ENCODE data around the gene TRIM46. TPM values are rescaled to one million over a fixed set of nuclear protein-coding genes. Genes with fewer than 3 reads are reported as not detected.

The TRIM46 gene
- total RNA-seq, 3 donors from 2014 or later (not counting 1 experiment from before 2014, with no cell fraction given): 0.94 to 4.9 (median 2.5) TPM

DNA sequence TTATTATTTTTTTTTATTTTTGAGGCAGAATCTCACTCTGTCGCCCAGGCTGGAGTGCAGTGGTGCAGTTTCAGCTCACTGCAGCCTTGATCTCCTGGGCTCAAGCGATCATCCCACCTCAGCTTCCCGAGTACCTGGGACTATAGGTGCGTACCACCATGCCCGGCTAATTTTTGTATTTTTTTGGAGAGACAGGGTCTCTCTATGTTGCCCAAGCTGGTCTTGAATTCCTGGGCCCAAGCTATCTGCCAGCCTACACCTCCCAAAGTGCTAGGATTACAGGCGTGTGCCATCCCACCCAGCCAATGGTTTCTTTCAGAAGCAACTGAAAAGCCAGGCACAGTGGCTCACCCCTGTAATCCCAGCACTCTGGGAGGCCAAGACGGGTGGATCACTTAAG is 2.8 kb upstream of the TRIM46 start:
- Histone ChIP-seq H3K4me3 (ENCODE audit: low read length) (no peak overlapping the region), H3K9me3 (ENCODE audit: control insufficient read depth, insufficient read depth, low read length) (no peaks in the 10 kb centered on the region), H3K36me3 (ENCODE audit: control insufficient read depth, insufficient read depth, low read length) (peaks cover 14% of the 10 kb centered on the region), H3K27ac (ENCODE audit: low read length) (no peak overlapping the region), H3K27me3 (ENCODE audit: control insufficient read depth, insufficient read depth, low read length) (peaks cover 2% of the 10 kb centered on the region), H3K4me1 (ENCODE audit: control insufficient read depth, insufficient read depth, low read length) (peaks cover 41% of the 10 kb centered on the region)
- intact Hi-C loops (cut with micrococcal nuclease): no loop called here
- ATAC-seq (no peak), DNase-seq (no peak)
- Mint-ChIP-seq H3K9me3 (no peaks in the 10 kb centered on the region), H3K4me3 (peak overlapping the region; percentile 17), H3K27me3 (ENCODE audit: low read depth in 2 of 2) (peaks cover 0 to 11% of the 10 kb centered on the region in 2 donors), H3K36me3 (no peaks in the 10 kb centered on the region), H3K4me1 (peaks cover 18 to 44% of the 10 kb centered on the region in 2 donors), H3K27ac (peak overlapping the region in 1 of 2 donors; percentile 20)
- 98% methylated on average over 7 of the region's 7 CpGs for WGBS (ENCODE audit: insufficient coverage)
- TF ChIP-seq, protein P1, sequence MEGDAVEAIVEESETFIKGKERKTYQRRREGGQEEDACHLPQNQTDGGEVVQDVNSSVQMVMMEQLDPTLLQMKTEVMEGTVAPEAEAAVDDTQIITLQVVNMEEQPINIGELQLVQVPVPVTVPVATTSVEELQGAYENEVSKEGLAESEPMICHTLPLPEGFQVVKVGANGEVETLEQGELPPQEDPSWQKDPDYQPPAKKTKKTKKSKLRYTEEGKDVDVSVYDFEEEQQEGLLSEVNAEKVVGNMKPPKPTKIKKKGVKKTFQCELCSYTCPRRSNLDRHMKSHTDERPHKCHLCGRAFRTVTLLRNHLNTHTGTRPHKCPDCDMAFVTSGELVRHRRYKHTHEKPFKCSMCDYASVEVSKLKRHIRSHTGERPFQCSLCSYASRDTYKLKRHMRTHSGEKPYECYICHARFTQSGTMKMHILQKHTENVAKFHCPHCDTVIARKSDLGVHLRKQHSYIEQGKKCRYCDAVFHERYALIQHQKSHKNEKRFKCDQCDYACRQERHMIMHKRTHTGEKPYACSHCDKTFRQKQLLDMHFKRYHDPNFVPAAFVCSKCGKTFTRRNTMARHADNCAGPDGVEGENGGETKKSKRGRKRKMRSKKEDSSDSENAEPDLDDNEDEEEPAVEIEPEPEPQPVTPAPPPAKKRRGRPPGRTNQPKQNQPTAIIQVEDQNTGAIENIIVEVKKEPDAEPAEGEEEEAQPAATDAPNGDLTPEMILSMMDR (IDR thresholded peaks at IDR 0.05): no peak

DNA sequence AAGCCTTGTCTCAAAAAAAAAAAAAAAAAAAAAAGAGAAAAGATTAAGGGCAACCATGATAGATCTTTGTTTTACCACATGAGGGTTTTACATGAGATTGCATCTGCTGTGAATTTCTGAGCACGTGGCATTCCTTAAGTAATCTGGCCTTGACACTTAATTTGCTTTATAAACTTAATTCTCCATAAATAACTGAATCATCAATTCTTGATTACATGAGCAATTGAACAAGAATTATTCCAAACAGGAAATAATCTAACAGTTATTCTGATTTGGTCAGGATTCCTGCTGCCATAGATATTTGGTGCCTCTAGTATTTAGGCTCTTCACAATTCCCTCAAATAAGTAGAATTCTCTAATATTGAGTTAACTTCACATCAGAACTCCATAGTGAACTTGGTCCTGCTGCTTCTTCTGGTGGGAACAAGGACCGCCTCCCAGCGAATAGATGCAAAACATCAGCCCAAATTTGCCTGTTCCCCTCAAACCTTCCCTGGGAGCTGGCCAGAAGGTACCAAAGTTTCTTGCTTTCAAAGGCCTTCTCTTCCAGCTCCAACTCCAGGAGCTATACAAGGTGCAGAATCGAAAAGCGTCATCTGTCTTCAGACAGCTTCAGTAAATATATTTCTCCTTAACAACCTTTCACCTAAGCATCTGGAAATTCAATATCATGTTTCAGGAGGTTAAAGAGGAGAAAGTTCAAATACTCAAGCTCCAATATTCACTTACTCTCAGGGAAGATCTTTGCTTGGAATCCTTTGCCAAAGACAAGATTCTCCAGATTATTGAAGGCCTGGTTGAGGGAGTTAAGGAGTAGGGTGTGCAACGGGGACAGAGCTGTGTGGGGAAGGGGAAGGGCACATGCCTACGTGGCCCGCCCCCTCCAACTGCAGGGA is 1.6 kb upstream of the TRIM46 start:
- ATAC-seq (peak in 2 of 3 donors; percentile 22 to 24), DNase-seq (peak in 1 of 2 donors; percentile 12)
- peaks cover 14% of the 10 kb centered on the region for H3K36me3 ChIP-seq (ENCODE audit: control insufficient read depth, insufficient read depth, low read length)
- Mint-ChIP-seq H3K27me3 (ENCODE audit: low read depth in 2 of 2) (peaks cover 0 to 8% of the 10 kb centered on the region in 2 donors), H3K4me3 (peak overlapping the region; percentile 95), H3K9me3 (no peaks in the 10 kb centered on the region), H3K27ac (peak overlapping the region; percentile 95 to 99), H3K4me1 (peaks cover 27 to 48% of the 10 kb centered on the region in 2 donors), H3K36me3 (no peaks in the 10 kb centered on the region)
- WGBS (ENCODE audit: insufficient coverage): 49% methylated on average over 8 of the region's 8 CpGs
- peak overlapping the region; percentile 89 for H3K27ac ChIP-seq (ENCODE audit: low read length)
- TF ChIP-seq, protein P1 (IDR thresholded peaks at IDR 0.05): no peak
- no peaks in the 10 kb centered on the region for H3K27me3 ChIP-seq (ENCODE audit: control insufficient read depth, insufficient read depth, low read length)
- H3K4me3 ChIP-seq (ENCODE audit: low read length): peak overlapping the region; percentile 68
- peaks cover 42% of the 10 kb centered on the region for H3K4me1 ChIP-seq (ENCODE audit: control insufficient read depth, insufficient read depth, low read length)
- H3K9me3 ChIP-seq (ENCODE audit: control insufficient read depth, insufficient read depth, low read length): no peaks in the 10 kb centered on the region
- intact Hi-C loops (cut with micrococcal nuclease): loop anchor here (2.0 kb wide), 1 partner anchor 87 kb away; no protein-coding TSS in a partner anchor

DNA sequence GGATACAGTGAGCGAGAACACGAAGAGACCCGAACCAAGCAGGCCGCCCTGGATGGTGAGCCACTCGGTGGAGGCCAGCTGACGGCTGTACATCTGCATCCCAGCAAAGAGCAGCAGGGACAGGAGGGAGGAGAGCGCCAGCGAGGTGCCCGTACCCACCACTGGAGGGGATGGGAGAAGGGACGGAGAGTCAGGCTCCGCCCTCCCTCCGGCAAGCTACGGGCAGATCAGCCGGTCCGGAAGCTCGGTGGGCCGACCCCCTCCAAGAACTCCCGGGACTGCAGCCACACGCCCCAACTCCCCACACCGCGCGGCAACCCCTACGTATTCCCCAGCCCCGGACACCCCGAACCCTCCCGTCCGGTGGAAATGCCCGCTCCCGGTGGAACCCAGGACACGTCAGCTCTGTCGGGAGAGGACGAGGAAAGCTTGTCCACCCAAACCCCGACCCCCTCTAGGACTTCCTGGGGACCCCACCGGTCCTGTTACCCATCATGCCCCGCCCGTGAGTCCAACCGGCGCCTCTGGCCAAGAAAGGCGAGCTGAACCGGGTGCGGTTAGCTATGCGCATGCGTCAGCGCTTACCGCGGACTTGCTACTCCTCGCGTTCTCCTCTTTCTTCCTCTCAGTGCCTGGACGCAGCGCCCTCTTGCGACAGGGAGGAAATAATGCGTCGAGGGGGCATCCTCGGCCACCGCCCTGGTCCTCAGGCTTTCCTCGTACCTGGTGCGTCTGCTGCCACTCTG is 744 bp upstream of the TRIM46 start, which contains the start of gene KRTCAP2:
Gene KRTCAP2 (minus strand): TSS at position 573 of the 746 bp plus-strand sequence. CDS start 80 bp downstream, at position 493.
- peak within 1 kb of the TSS; percentile 89 for H3K27ac ChIP-seq (ENCODE audit: low read length)
- H3K4me3 ChIP-seq (ENCODE audit: low read length): peak within 1 kb of the TSS; percentile 68
- under 1% methylated on average over 57 of the region's 57 CpGs for WGBS (ENCODE audit: insufficient coverage)
- Mint-ChIP-seq H3K9me3 (no peaks in the 10 kb centered on the region), H3K27ac (peak within 1 kb of the TSS; percentile 95 to 99), H3K36me3 (no peaks in the 10 kb centered on the region), H3K4me1 (peaks cover 28 to 41% of the 10 kb centered on the region in 2 donors), H3K27me3 (ENCODE audit: low read depth in 2 of 2) (peaks cover 0 to 5% of the 10 kb centered on the region in 2 donors), H3K4me3 (peak within 1 kb of the TSS; percentile 95)
- H3K9me3 ChIP-seq (ENCODE audit: control insufficient read depth, insufficient read depth, low read length): no peaks in the 10 kb centered on the region
- no peaks in the 10 kb centered on the region for H3K27me3 ChIP-seq (ENCODE audit: control insufficient read depth, insufficient read depth, low read length)
- TF ChIP-seq, protein P1 (IDR thresholded peaks at IDR 0.05): peak; percentile 94
- ATAC-seq (peak; percentile 82 to 93 (median 85)), DNase-seq (peak; percentile 89 to 98)
- peaks cover 34% of the 10 kb centered on the region for H3K4me1 ChIP-seq (ENCODE audit: control insufficient read depth, insufficient read depth, low read length)
- peaks cover 14% of the 10 kb centered on the region for H3K36me3 ChIP-seq (ENCODE audit: control insufficient read depth, insufficient read depth, low read length)
- intact Hi-C loops (cut with micrococcal nuclease): loop anchor here (2.0 kb wide), 1 partner anchor 88 kb away; no protein-coding TSS in a partner anchor
